ENCODE results near the gene CFAP65.

DNA sequence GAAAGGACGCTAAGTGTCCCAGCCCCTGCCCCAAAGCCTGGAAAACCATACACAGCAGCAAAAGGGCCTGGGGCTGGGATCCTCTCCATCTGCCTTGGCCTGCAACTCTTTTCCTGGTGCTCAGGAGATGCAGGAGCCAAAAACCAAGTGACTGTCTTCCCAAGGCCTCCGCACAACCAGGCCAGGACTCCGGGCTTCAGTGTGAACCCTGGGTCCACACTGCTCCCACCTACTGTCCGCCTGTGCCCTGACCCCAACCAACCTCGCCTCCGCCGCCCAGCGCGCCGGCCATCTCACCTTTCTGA is 57.4 kb downstream of the CFAP65 start:
- TF ChIP-seq CTCF (IDR thresholded peaks at IDR 0.05) (no peak), POLR2A (IDR thresholded peaks at IDR 0.05; ENCODE audit: low read depth) (no peak), EP300 (IDR thresholded peaks at IDR 0.05) (no peak), POLR2AphosphoS5 (IDR thresholded peaks at IDR 0.05) (no peak)
